Activated effector memory CD4-positive, alpha-beta T cell treated with anti-CD3 and anti-CD28 coated beads, Interleukin-2, amount 50 U/mL, for 16 hours (primary cell): Measurements from ENCODE around the gene AFDN.

Source experiments
- DNase-seq: peaks from one replicate; pipeline ENCODE4 v3.0.0-alpha.2; 2020

The AFDN gene

GRCh38 chr6:167817016-167817415 is 9.7 kb upstream of the AFDN start:
- no peak for DNase-seq

DNA sequence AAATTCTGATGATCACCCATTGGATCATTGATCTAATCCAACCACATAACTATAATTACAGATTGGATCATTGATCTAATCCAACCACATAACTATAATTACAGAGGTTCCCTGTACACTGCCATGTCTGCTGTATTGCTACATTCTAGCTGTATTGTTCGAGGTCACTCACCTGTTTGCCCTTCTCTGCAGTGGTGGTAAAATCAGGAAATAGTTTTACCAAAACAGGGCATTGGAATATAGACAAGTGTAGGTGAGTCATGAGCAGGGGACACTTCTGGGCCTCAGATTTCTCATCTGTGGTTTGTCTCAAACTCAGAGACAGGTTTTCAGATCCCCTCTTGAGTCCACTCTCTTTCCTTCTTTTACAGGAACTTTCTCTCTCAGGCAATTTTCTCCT is 9.0 kb upstream of the AFDN start:
- DNase-seq, result no peak

DNA sequence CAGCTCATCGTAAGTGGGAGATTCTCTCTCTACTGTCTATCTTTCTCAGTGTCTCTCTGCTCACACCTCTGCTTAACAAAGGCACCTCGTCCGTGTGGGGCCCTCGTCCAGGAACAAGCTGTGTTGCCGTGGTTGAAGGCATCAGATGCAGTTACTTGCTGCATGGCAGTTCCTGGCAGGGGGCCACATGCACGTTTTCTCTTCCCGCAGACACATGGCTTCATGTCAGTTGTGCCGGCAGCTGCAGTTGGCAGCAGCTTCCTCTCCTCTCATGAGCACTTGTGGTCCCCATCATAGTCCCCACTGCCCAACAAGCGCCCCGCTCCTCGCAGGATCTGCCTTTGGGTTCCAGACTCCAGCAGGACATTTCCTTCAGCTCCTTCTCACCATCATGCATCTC is 7.1 kb upstream of the AFDN start:
- DNase-seq, result no peak

DNA sequence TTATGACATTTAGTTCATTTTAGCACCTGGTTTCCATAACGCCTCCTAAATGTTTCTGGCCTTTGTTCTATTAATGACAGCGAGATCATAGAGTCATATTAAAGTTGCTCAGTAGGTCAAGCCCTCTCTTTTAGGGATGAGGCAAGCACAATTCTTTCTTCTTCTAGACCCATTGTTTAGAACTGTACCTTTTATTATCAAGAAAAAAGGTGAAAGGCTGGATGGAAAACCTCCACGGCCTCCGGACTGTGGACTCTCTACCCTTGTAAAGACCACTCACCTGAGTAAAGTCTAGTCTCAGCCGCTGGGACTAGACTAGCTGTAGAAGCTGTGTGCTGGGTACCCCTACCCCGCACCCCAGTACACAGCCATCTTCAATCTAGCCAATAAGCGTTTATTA is 6.0 kb upstream of the AFDN start:
- DNase-seq, result no peak

DNA sequence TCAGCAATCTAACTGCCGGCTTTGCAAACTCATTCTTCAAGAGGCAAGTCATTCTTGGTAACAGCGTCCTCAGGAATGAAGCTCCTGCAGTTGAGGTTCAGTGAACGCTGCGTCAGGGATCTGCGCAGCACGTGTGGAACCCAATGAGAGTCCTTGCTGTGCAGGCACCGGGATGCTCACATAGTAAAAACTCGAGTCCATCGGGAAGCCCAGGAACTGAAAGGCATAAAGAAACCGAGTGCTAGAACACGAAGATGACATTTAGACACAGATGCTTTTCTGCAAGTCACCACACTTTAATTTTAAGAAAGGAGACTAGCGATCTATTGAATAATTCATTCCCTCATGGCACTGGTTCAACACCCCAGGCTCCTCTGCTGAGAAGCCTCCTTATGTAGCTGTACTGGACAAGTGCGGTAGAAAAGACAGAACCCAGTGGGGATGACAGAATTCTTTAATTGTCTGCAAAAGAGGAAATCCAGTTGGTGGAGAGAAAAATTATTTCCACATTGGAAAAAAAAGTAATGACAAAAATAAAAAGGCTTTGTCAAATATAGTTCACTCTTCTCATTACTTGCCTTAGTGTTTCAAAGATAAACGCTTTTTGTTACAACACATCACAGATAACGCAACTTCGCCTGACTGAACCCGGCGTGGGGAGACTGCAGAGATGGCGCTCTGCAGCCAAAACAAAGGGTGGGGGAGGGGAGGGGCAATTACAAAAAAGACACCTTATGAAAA is 1.9 kb upstream of the AFDN start:
- no peak for DNase-seq

- DNase-seq, result peak; percentile 77
Observed at GRCh38 chr6:167825332-167826229, 1.1 kb upstream of the AFDN start.

- DNase-seq, result peak; percentile 90
Observed at GRCh38 chr6:167826230-167826895, 348 bp upstream of the AFDN start.

- peak; percentile 76 for DNase-seq
Observed at GRCh38 chr6:167827583-167828324, 1.0 kb downstream of the AFDN start.

GRCh38 chr6:167828325-167828956 is 1.7 kb downstream of the AFDN start:
- no peak for DNase-seq

GRCh38 chr6:167829513-167829912 is 2.8 kb downstream of the AFDN start:
- no peak for DNase-seq

- no peak for DNase-seq
Observed at GRCh38 chr6:167831281-167831828, 4.6 kb downstream of the AFDN start.

GRCh38 chr6:167832497-167833395 is 6.0 kb downstream of the AFDN start:
- DNase-seq, result no peak

- no peak for DNase-seq
Observed at GRCh38 chr6:167833396-167833763, 6.7 kb downstream of the AFDN start.

GRCh38 chr6:167835260-167835659 is 8.5 kb downstream of the AFDN start:
- DNase-seq, result no peak

- no peak for DNase-seq
Observed at GRCh38 chr6:167836721-167837120, 10.0 kb downstream of the AFDN start.

DNA sequence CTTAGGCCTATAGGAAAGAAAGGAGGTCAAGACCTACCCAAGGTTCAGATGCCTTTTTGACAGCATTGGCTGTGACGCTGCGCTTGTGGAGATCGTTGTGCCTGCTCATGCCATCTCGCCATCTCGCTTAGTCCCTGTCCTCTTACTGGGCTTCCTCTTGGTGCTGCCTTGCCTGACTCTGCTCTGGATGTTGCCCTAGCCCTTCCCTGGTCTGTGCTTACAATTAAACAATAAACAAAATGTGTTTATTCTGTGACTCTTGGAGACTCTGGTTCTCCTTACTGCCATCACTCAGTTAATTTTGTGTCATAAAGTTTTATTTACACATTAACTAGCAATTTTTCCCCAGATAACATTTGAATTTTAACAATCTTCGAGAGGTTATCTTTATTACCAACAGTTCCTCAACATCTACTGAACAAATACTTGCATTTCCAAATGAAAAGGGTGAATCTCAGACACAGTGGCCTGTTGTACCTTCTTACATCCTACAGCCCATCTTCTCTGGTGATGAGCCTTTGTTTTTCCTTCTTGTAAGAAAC is 11.6 kb downstream of the AFDN start:
- no peak for DNase-seq

GRCh38 chr6:167839343-167839742 is 12.6 kb downstream of the AFDN start:
- DNase-seq, result no peak

DNA sequence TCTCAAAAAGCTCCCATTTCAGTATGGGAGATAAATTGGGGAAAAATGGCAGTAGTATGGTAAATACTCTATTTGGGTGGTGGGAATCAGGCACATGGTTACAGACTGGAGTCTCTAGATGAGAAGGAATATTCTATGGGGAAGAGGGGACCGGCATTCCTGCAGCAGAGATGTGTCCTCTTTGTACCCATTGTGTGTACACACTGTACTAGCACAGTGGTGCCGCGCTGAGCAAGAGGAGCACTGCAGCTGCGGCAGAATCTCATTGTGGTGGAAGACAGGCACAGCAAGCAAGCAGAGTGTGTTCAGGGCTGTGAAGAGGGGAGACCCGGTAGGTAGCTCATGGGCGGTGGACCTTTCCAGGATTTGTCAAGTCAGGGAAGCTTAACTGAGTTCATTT is 13.0 kb downstream of the AFDN start:
- DNase-seq, result no peak

GRCh38 chr6:167840160-167840525 is 13.4 kb downstream of the AFDN start:
- no peak for DNase-seq

GRCh38 chr6:167840526-167841179 is 13.9 kb downstream of the AFDN start:
- DNase-seq, result no peak
